Natural killer cell (primary cell): ENCODE results near the gene FMN1. TPM values are rescaled to one million over a fixed set of nuclear protein-coding genes. Genes with fewer than 3 reads are reported as not detected.

Source experiments
- ATAC-seq, 3 donors: fragments of 150-1000 bp in 2 of 3; fragments of 200-7000 bp in 1 of 3; cut with Tn5 transposase; 1 replicate in 1 of 3; 2 replicates in 2 of 3; pipeline ENCODE4 v1.10.0; 2021; ENCODE audit warnings: mild to moderate bottlenecking in 2 of 3, moderate library complexity in 2 of 3
- DNase-seq, 2 donors: peaks; one replicate each; pipeline versions ENCODE4 v3.0.0 to v3.0.0-alpha.2; 2013 to 2021; ENCODE audit warnings: mixed read lengths in 1 of 2
- H3K27ac ChIP-seq: one replicate; pipeline ENCODE4 v1.5.1; 2013; ENCODE audit warnings: mild to moderate bottlenecking, low read length
- H3K27me3 ChIP-seq: one replicate; pipeline ENCODE4 v1.6.1; 2013; ENCODE audit warnings: low read length; ENCODE audit not compliant: control insufficient read depth, insufficient read depth
- H3K36me3 ChIP-seq: one replicate; pipeline ENCODE4 v1.6.1; 2013; ENCODE audit warnings: low read length; ENCODE audit not compliant: control insufficient read depth, insufficient read depth
- H3K4me1 ChIP-seq: one replicate; pipeline ENCODE4 v1.6.1; 2013; ENCODE audit warnings: low read length; ENCODE audit not compliant: control insufficient read depth, insufficient read depth
- H3K4me3 ChIP-seq: one replicate; pipeline ENCODE4 v1.5.1; 2013; ENCODE audit warnings: low read length
- H3K9me3 ChIP-seq: one replicate; pipeline ENCODE4 v1.6.1; 2013; ENCODE audit warnings: low read length; ENCODE audit not compliant: control insufficient read depth, insufficient read depth
- H3K27ac Mint-ChIP-seq, 2 donors: one replicate each; pipeline ENCODE4 v1.8.0; 2022; ENCODE audit warnings: mild to moderate bottlenecking in 2 of 2, mixed read lengths in 2 of 2, moderate library complexity in 1 of 2
- H3K27me3 Mint-ChIP-seq, 2 donors: one replicate each; pipeline ENCODE4 v1.8.0; 2022; ENCODE audit warnings: low read depth in 2 of 2, mixed read lengths in 2 of 2
- H3K36me3 Mint-ChIP-seq: one replicate; pipeline ENCODE4 v1.8.0; 2022; ENCODE audit warnings: mixed read lengths
- H3K4me1 Mint-ChIP-seq, 2 donors: one replicate each; pipeline ENCODE4 v1.8.0; 2022; ENCODE audit warnings: mixed read lengths in 2 of 2
- H3K4me3 Mint-ChIP-seq: one replicate; pipeline ENCODE4 v1.8.0; 2022; ENCODE audit warnings: mild to moderate bottlenecking, moderate library complexity, mixed read lengths
- H3K9me3 Mint-ChIP-seq, 2 donors: one replicate each; pipeline ENCODE4 v1.8.0; 2022; ENCODE audit warnings: mixed read lengths in 2 of 2
- WGBS: methylation state at CpG from one replicate; pipeline ENCODE4 v1.1.7; 2013; ENCODE audit warnings: missing lambda C conversion rate; ENCODE audit not compliant: insufficient coverage; 5-methylcytosine and 5-hydroxymethylcytosine counted together
- intact Hi-C: fragments of 100-400 bp; cut with micrococcal nuclease; formaldehyde crosslinking; loops from one replicate; pipeline ENCODE4 v1.14.2; 2022
- total RNA-seq, 4 donors: library from RNA; stranded (reverse); fragments of 120-200 nt in 1 of 4; gene quantifications; one replicate each; pipeline versions ENCODE4 v1.2.3 to v1.2.4, GENCODE V29; 2013 to 2022
- TF ChIP-seq, protein P1 (sequence below): fragments of 200-600 bp; IDR thresholded peaks from one replicate; pipeline ENCODE4 v1.8.0; 2022; ENCODE audit warnings: antibody characterized with exemption

The FMN1 gene
- total RNA-seq, 3 donors from 2014 or later (not counting 1 experiment from before 2014, with no cell fraction given), result 2.0 to 19.2 (median 2.2) TPM

DNA sequence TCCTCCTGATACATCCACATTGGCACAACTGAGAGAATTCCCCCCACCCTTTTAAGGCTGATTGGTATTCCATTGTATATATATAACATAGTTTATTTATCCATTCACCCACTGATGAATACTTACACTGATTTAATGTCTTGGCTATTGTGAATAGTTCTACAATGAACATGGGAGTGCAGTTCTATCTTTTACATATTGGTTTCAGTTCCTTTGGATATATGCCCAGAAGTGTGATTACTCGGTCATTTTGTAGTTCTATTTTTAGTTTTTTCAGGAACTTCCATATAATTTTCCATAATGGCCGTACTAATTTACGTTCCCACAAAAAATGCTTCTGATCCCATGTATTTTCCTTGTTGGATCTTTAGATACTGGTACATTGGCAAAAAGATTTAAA lies 135.3 kb downstream of the FMN1 start:
- ATAC-seq, result no peak
- no peaks in the 10 kb centered on the region for H3K9me3 Mint-ChIP-seq

DNA sequence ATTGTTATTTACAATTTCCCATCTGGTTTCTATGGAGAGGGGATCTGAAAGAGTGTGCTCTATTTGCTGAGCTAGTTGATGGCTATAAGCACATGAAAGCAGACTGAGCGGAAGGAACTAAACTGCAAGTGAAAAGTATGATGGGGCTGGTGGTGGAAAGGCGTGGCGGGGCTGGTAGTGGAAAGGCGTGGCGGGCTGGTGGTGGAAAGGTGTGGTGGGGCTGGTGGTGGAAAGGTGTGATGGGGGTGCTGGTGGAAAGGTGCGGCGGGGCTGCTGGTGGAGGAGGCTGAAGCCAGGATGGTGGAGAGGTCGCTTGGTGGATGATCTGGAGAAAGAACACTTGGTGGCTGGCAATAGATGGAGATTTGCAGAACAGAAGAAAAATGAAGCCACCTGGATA lies 136.7 kb downstream of the FMN1 start:
- WGBS, result 90% methylated on average over 8 of the region's 8 CpGs
- Histone ChIP-seq H3K27me3 (no peaks in the 10 kb centered on the region), H3K27ac (no peak overlapping the region), H3K4me1 (no peaks in the 10 kb centered on the region), H3K9me3 (no peaks in the 10 kb centered on the region), H3K4me3 (no peak overlapping the region), H3K36me3 (no peaks in the 10 kb centered on the region)
- DNase-seq, result no peak
- Mint-ChIP-seq H3K4me1 (no peaks in the 10 kb centered on the region), H3K27me3 (peaks cover 2 to 6% of the 10 kb centered on the region in 2 donors), H3K27ac (no peak overlapping the region), H3K9me3 (no peaks in the 10 kb centered on the region), H3K4me3 (no peak overlapping the region), H3K36me3 (no peaks in the 10 kb centered on the region)
- ATAC-seq, result no peak
- TF ChIP-seq, protein P1, sequence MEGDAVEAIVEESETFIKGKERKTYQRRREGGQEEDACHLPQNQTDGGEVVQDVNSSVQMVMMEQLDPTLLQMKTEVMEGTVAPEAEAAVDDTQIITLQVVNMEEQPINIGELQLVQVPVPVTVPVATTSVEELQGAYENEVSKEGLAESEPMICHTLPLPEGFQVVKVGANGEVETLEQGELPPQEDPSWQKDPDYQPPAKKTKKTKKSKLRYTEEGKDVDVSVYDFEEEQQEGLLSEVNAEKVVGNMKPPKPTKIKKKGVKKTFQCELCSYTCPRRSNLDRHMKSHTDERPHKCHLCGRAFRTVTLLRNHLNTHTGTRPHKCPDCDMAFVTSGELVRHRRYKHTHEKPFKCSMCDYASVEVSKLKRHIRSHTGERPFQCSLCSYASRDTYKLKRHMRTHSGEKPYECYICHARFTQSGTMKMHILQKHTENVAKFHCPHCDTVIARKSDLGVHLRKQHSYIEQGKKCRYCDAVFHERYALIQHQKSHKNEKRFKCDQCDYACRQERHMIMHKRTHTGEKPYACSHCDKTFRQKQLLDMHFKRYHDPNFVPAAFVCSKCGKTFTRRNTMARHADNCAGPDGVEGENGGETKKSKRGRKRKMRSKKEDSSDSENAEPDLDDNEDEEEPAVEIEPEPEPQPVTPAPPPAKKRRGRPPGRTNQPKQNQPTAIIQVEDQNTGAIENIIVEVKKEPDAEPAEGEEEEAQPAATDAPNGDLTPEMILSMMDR, result no peak
- intact Hi-C loops, result no loop called here

More for the DNA sequence above, 135.3 kb downstream of the FMN1 start:
- Histone ChIP-seq H3K4me1 (no peaks in the 10 kb centered on the region), H3K9me3 (no peaks in the 10 kb centered on the region), H3K36me3 (no peaks in the 10 kb centered on the region), H3K4me3 (no peak overlapping the region), H3K27ac (no peak overlapping the region), H3K27me3 (no peaks in the 10 kb centered on the region)
- no peaks in the 10 kb centered on the region for H3K4me1 Mint-ChIP-seq
- H3K27me3 Mint-ChIP-seq, result no peaks in the 10 kb centered on the region
- H3K36me3 Mint-ChIP-seq, result no peaks in the 10 kb centered on the region
- TF ChIP-seq, protein P1, result no peak
- WGBS, result no CpG with 5 or more reads among the region's 3 CpGs
- intact Hi-C loops, result no loop called here
- no peak overlapping the region for H3K27ac Mint-ChIP-seq
- H3K4me3 Mint-ChIP-seq, result no peak overlapping the region
- DNase-seq, result no peak

DNA sequence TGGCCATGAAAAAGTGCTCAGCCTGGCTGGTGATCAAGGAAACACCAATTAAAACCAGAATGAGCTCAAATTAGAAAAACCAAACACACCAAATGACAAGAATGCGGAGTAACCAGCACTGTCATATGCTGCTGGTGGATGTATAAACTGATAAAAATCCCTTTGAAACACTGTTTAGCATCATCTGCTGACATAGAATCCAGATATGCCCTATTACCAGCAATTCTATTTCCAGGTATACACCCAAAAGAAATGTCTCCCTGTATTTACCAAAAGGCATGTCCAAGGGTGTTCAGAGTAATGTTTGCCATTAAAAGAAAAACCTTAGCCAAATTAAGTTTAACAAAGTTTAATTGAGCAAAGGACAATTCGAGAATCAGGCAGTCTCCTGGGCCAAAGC lies 138.6 kb downstream of the FMN1 start:
- Mint-ChIP-seq H3K27me3 (peaks cover 6 to 18% of the 10 kb centered on the region in 2 donors), H3K4me3 (no peak overlapping the region), H3K9me3 (no peaks in the 10 kb centered on the region), H3K4me1 (no peaks in the 10 kb centered on the region), H3K27ac (no peak overlapping the region), H3K36me3 (no peaks in the 10 kb centered on the region)
- no peaks in the 10 kb centered on the region for H3K9me3 ChIP-seq
- ATAC-seq (no peak), DNase-seq (no peak)
- no peaks in the 10 kb centered on the region for H3K36me3 ChIP-seq
- 58% methylated on average over 2 of the region's 2 CpGs for WGBS
- H3K4me1 ChIP-seq, result no peaks in the 10 kb centered on the region
- no peaks in the 10 kb centered on the region for H3K27me3 ChIP-seq
- TF ChIP-seq, protein P1, result no peak
- no peak overlapping the region for H3K4me3 ChIP-seq
- intact Hi-C loops, result no loop called here
- H3K27ac ChIP-seq, result no peak overlapping the region

DNA sequence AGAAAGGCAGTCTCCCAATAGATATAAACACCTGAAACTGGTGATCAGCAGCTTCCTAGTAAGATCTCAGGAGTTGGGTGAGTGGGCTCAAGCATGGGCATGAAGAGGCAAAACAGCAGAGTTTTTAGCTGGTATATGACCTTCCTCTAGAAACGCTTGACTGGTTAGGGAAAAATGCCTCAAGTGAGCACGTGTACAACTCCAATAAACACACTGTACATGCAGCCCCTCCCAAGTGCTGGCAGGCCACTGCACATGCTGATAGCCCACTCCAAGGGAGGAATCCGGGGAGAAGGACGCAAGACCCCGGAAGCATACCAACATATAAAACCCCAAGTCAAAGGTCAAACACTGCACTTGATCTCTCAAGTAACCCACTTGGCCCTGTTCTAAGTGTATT lies 143.0 kb downstream of the FMN1 start:
- Mint-ChIP-seq H3K4me1 (no peaks in the 10 kb centered on the region), H3K36me3 (peaks cover 7% of the 10 kb centered on the region), H3K27ac (no peak overlapping the region), H3K9me3 (no peaks in the 10 kb centered on the region), H3K4me3 (no peak overlapping the region), H3K27me3 (peaks cover 10 to 32% of the 10 kb centered on the region in 2 donors)
- 71% methylated on average over 5 of the region's 5 CpGs for WGBS
- TF ChIP-seq, protein P1, result no peak
- no peaks in the 10 kb centered on the region for H3K9me3 ChIP-seq
- H3K27me3 ChIP-seq, result no peaks in the 10 kb centered on the region
- DNase-seq (no peak), ATAC-seq (no peak)
- no peaks in the 10 kb centered on the region for H3K4me1 ChIP-seq
- no peak overlapping the region for H3K27ac ChIP-seq
- H3K36me3 ChIP-seq, result no peaks in the 10 kb centered on the region
- intact Hi-C loops, result no loop called here
- no peak overlapping the region for H3K4me3 ChIP-seq
